Right lobe of liver (tissue), 4 donors: ENCODE measurements around the gene VPREB3.

Experiments
- POLR2A ChIP-seq: fragments of 450-650 bp; IDR thresholded peaks from one replicate; pipeline ENCODE4 v1.6.1; 2017; ENCODE audit warnings: antibody characterized with exemption, mild to moderate bottlenecking
- TF ChIP-seq, protein P1 (sequence below), 4 donors: fragments of 200-600 bp in 3 of 4; fragments of 450-650 bp in 1 of 4; IDR thresholded peaks; one replicate each; pipeline versions ENCODE4 v1.5.1 to v1.8.0; 2016 to 2022; ENCODE audit warnings: antibody characterized with exemption in 4 of 4, mild to moderate bottlenecking in 2 of 4
- donor health status: DM: no; HTN: no; CAD: no.
- donor health status: DM: no; HTN: no; CAD: no.
- donor health status: DM: no; HTN: yes; CAD: no.

DNA sequence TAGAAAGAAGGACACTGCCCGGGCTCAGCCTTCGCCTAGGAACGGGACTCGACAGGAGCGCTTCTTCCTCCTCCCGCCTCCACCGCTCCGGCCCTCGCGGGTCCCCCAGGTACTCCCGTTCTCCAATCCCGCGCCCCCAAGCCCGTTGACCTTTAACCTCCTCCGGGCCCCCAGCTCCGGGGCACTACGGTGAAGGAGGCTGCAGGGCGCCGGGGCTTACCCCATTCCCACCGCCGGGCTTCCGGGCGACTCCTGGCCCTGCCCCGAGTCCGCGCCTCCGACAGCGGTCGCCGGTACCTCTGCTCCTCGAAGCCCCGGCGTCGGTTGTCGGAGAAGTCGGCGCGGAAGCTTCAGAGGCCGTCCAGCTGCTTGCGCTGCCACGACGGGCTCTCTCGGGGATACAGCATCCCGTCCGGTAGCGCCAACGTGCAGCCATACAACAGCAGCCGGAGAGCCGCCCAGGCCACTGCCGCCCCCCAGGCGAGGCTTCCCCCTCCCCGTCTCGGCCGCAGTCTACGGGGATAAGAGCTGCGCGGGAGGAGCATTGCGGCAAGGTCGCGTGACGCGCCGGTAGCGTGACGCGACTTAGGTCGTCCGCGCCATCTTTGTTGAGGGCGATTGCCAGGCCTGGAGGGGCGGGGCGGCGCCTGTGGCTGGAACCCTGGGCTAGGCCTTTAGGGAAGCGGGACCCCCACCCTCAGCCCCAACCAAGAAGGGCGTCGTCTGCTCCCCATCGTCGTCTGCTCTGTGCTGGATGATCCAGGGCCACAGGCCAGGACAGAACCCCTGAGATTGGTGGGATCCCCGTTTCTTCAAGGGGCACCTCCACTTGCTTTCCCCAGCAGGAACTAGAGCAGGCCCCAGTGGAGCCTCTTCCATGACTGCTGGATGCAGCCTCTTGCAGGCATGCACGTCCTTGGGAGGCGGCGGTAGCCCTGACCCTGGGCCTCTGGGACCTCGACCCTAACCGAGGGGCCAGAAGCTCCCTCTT is 37.1 kb downstream of the VPREB3 start:
- TF ChIP-seq, protein P1, sequence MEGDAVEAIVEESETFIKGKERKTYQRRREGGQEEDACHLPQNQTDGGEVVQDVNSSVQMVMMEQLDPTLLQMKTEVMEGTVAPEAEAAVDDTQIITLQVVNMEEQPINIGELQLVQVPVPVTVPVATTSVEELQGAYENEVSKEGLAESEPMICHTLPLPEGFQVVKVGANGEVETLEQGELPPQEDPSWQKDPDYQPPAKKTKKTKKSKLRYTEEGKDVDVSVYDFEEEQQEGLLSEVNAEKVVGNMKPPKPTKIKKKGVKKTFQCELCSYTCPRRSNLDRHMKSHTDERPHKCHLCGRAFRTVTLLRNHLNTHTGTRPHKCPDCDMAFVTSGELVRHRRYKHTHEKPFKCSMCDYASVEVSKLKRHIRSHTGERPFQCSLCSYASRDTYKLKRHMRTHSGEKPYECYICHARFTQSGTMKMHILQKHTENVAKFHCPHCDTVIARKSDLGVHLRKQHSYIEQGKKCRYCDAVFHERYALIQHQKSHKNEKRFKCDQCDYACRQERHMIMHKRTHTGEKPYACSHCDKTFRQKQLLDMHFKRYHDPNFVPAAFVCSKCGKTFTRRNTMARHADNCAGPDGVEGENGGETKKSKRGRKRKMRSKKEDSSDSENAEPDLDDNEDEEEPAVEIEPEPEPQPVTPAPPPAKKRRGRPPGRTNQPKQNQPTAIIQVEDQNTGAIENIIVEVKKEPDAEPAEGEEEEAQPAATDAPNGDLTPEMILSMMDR (IDR thresholded peaks at IDR 0.05), result no peak
- peak; percentile 70 for TF ChIP-seq POLR2A
